Activated CD8-positive, alpha-beta memory T cell treated with anti-CD3 and anti-CD28 coated beads, Interleukin-2, amount 10 ng/mL, durations not matched to agents 7 days and 5 days (primary cell): ENCODE measurements around the gene IL37. TPM values are rescaled to one million over a fixed set of nuclear protein-coding genes. Genes with fewer than 3 reads are reported as not detected.

Experiments
- ATAC-seq: fragments of 150-1000 bp; cut with Tn5 transposase; one replicate; pipeline ENCODE4 v1.10.0; 2021; ENCODE audit warnings: moderate library complexity
- CTCF ChIA-PET: fragments of 350-600 bp; sonication (Branson Sonifier 250); formaldehyde crosslinking; loops from one replicate; lab custom pipeline; 2021; ENCODE audit warnings: antibody characterized with exemption; lab: Charles Lee
- DNase-seq: peaks from one replicate; pipeline ENCODE4 v3.0.0-alpha.2; 2020
- H3K27ac Mint-ChIP-seq: one replicate; pipeline ENCODE4 v1.8.0; 2021; ENCODE audit warnings: mild to moderate bottlenecking, mixed read lengths
- H3K27me3 Mint-ChIP-seq: one replicate; pipeline ENCODE4 v1.8.0; 2021; ENCODE audit warnings: mixed read lengths
- H3K36me3 Mint-ChIP-seq: one replicate; pipeline ENCODE4 v1.8.0; 2021; ENCODE audit warnings: mild to moderate bottlenecking, mixed read lengths
- H3K4me1 Mint-ChIP-seq: one replicate; pipeline ENCODE4 v1.8.0; 2021; ENCODE audit warnings: mixed read lengths
- H3K4me3 Mint-ChIP-seq: one replicate; pipeline ENCODE4 v1.8.0; 2021; ENCODE audit warnings: mild to moderate bottlenecking, moderate library complexity, mixed read lengths
- H3K9me3 Mint-ChIP-seq: one replicate; pipeline ENCODE4 v1.8.0; 2022; ENCODE audit warnings: low read depth, mixed read lengths
- total RNA-seq, 2 experiments: library from RNA; stranded (reverse); gene quantifications; one replicate each; pipeline ENCODE4 v1.2.3, GENCODE V29; 2021

Gene IL37
- total RNA-seq, 2 experiments from 2014 or later = not detected

GRCh38 chr2:112959109-112959812, 48.3 kb downstream of the IL37 start:
- H3K27me3 Mint-ChIP-seq = peaks cover 17% of the 10 kb centered on the region
- DNase-seq (no peak), ATAC-seq (no peak)
- H3K9me3 Mint-ChIP-seq = no peaks in the 10 kb centered on the region
- no peak overlapping the region for H3K27ac Mint-ChIP-seq
- H3K4me3 Mint-ChIP-seq = no peak overlapping the region
- H3K4me1 Mint-ChIP-seq = no peaks in the 10 kb centered on the region
- no peaks in the 10 kb centered on the region for H3K36me3 Mint-ChIP-seq
- CTCF ChIA-PET = interaction anchor here (0.5 to 4.3 kb wide), 21 partner anchors 11 to 232 kb away, joined by 3 to 29 read pairs (median 3); partner anchors contain the start of gene IL36G

- Mint-ChIP-seq H3K4me3 (no peak overlapping the region), H3K27ac (no peak overlapping the region), H3K4me1 (no peaks in the 10 kb centered on the region), H3K9me3 (no peaks in the 10 kb centered on the region), H3K27me3 (peaks cover 10% of the 10 kb centered on the region), H3K36me3 (no peaks in the 10 kb centered on the region)
- ATAC-seq = no peak
- CTCF ChIA-PET = interaction anchor here (0.6 to 4.3 kb wide), 7 partner anchors 9 to 183 kb away, joined by 3 to 29 read pairs (median 5); no protein-coding TSS in a partner anchor
- no peak for DNase-seq
Measured at GRCh38 chr2:112960230-112960825, 49.4 kb downstream of the IL37 start.

- DNase-seq (no peak), ATAC-seq (no peak)
- H3K27me3 Mint-ChIP-seq = peaks cover 15% of the 10 kb centered on the region
- H3K36me3 Mint-ChIP-seq = no peaks in the 10 kb centered on the region
- H3K4me3 Mint-ChIP-seq = no peak overlapping the region
- CTCF ChIA-PET = interaction anchor here (0.8 to 1.4 kb wide), 5 partner anchors 21 to 212 kb away, joined by 3 to 6 read pairs (median 4); no protein-coding TSS in a partner anchor
- no peaks in the 10 kb centered on the region for H3K4me1 Mint-ChIP-seq
- H3K9me3 Mint-ChIP-seq = no peaks in the 10 kb centered on the region
- H3K27ac Mint-ChIP-seq = no peak overlapping the region
Measured at GRCh38 chr2:112962308-112963175, 51.6 kb downstream of the IL37 start.

- CTCF ChIA-PET = no interaction called here
- Mint-ChIP-seq H3K36me3 (peaks cover 1% of the 10 kb centered on the region), H3K9me3 (no peaks in the 10 kb centered on the region), H3K27ac (no peak overlapping the region), H3K4me1 (peaks cover 4% of the 10 kb centered on the region), H3K27me3 (peaks cover 22% of the 10 kb centered on the region), H3K4me3 (no peak overlapping the region)
- DNase-seq (no peak), ATAC-seq (no peak)
Measured at GRCh38 chr2:112967023-112967422, 56.1 kb downstream of the IL37 start.

Other genes with a start within 250 kb of the IL37 start
- not detected for gene NT5DC4, start 190.1 kb upstream of the IL37 start, total RNA-seq
- gene CKAP2L, start 146.6 kb upstream of the IL37 start, total RNA-seq = 10 to 100 TPM; 62.2 to 68.8 TPM
- 1 to 10 TPM in 1 of 2 experiments, under 1 TPM in 1; 0.23 to 3.1 TPM for gene IL1A, start 126.7 kb upstream of the IL37 start, total RNA-seq
- gene IL1B, start 74.4 kb upstream of the IL37 start, total RNA-seq = under 1 TPM in 1 of 2 experiments, not detected in 1; 0.14 TPM
- gene IL36G, start 66.8 kb downstream of the IL37 start, total RNA-seq = not detected
- under 1 TPM in 1 of 2 experiments, not detected in 1; 0.42 TPM for gene IL36A, start 94.3 kb downstream of the IL37 start, total RNA-seq
- not detected for gene IL36B, start 141.7 kb downstream of the IL37 start, total RNA-seq
- gene IL36RN, start 148.0 kb downstream of the IL37 start, total RNA-seq = not detected
- gene IL1F10, start 156.8 kb downstream of the IL37 start, total RNA-seq = not detected
- gene IL1RN, start 216.4 kb downstream of the IL37 start, total RNA-seq = 1 to 10 TPM; 1.8 TPM